ENCODE measurements around the gene ITPR2. TPM values are rescaled to one million over a fixed set of nuclear protein-coding genes. Genes with fewer than 3 reads are reported as not detected.

ITPR2 gene
- total and polyA plus RNA-seq, 2 of the 8 experiments (the other 6 are each of a cell fraction or from before 2014, with no cell fraction given), result 4.1 to 48.3 TPM

DNA sequence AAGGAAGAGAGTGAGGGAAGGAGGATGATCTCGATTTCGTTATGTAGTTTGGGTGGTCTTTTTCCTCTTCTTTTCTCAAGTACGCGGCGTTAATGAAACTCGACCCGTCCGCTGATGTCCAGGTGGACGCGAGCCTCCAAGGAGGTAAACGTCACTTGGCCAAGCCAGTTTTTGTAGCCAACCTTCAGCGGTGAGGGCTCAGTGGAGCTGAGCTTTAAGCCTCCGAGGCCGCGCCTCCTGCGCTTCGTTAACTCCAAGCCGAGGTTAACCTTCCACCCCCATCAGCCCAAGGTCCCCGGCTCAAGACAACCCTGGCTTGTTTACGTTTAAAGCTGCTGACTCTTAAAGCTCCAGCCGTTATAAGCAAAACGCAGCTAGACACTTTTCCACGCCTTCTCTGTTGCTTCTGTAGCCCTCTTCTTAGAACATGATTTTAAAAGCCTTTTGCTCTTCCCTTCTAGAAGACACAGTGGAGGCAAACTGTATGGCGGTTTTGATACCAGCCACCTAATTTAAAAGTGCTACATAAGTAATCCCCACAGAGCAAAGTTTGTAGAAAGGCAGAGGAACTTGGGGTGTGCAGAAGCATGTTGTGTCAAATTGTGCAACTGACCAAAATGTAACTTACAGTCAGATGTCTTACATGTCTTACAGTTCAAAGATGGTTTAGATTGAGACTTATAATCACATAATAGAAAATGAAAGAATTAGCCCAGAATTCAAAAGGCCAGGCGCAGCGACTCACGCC, 923 bp upstream of the ITPR2 start (continued):
- TF ChIP-seq SRF (IDR thresholded peaks at IDR 0.05; ENCODE audit: low read depth, low read length), result no peak
- no peak for TF ChIP-seq BCL11A (IDR thresholded peaks at IDR 0.05; ENCODE audit: low read depth in 2 of 2, low read length in 2 of 2)
- TF ChIP-seq SP4 (IDR thresholded peaks at IDR 0.05; ENCODE audit: low read length), result no peak
- TF ChIP-seq POLR2A (IDR thresholded peaks at IDR 0.05; ENCODE audit: control extremely low read depth in 1 of 2, low read depth in 2 of 2, low read length in 2 of 2), result peak in 1 of 2 experiments; percentile 76; a peak in 2 of 3 replicates
- no peak for TF ChIP-seq SUZ12 (IDR thresholded peaks at IDR 0.05; ENCODE audit: low read length)
- TF ChIP-seq JUN (IDR thresholded peaks at IDR 0.05; ENCODE audit: low read depth, low read length), result no peak
- no peak for TF ChIP-seq HDAC6 (IDR thresholded peaks at IDR 0.05; ENCODE audit: low read depth, low read length)
- no peak for TF ChIP-seq EP300 (IDR thresholded peaks at IDR 0.05; ENCODE audit: borderline replicate concordance in 1 of 2, low read depth in 2 of 2, low read length in 2 of 2)
- no peak for TF ChIP-seq YY1 (IDR thresholded peaks at IDR 0.05; ENCODE audit: low read depth, low read length)
- TF ChIP-seq NRF1 (IDR thresholded peaks at IDR 0.05; ENCODE audit: low read depth, low read length), result no peak
- TF ChIP-seq BACH1 (IDR thresholded peaks at IDR 0.05; ENCODE audit: low read length), result no peak
- TF ChIP-seq RBBP5 (IDR thresholded peaks at IDR 0.05; ENCODE audit: borderline replicate concordance, low read depth, low read length), result peak; percentile 75
- TF ChIP-seq ZNF274 (IDR thresholded peaks at IDR 0.05; ENCODE audit: borderline replicate concordance, extremely low read depth, low read length), result no peak
- no peak for TF ChIP-seq TEAD4 (IDR thresholded peaks at IDR 0.05; ENCODE audit: low read depth, low read length)
- no peak for TF ChIP-seq NANOG (IDR thresholded peaks at IDR 0.05; ENCODE audit: insufficient read depth, low read depth, low read length, poor library complexity, severe bottlenecking)
- peak; percentile 70 for TF ChIP-seq TAF1 (IDR thresholded peaks at IDR 0.05; ENCODE audit: low read depth, low read length)
- no peak for TF ChIP-seq SAP30 (IDR thresholded peaks at IDR 0.05; ENCODE audit: insufficient read depth, insufficient replicate concordance, low read length)
- no peak for TF ChIP-seq CEBPB (IDR thresholded peaks at IDR 0.05; ENCODE audit: low read depth, low read length)
- TF ChIP-seq EZH2 (IDR thresholded peaks at IDR 0.05; ENCODE audit: low read depth, low read length, severe bottlenecking), result no peak
- TF ChIP-seq ATF2 (IDR thresholded peaks at IDR 0.05; ENCODE audit: low read length), result no peak
- peak; percentile 67; the same call in 1 of the 2 replicates for TF ChIP-seq SP1 (IDR thresholded peaks at IDR 0.05; ENCODE audit: low read depth, low read length)
- TF ChIP-seq SIN3A (conservative IDR thresholded peaks at IDR 0.05 in 1 of 2, IDR thresholded peaks at IDR 0.05 in 1 of 2; ENCODE audit: low read depth in 1 of 2, low read length in 2 of 2), result peak in 1 of 2 experiments; percentile 70; a peak in 2 of 4 replicates
